IMR-90 (cell line): ENCODE data around the gene KCNT1. TPM values are rescaled to one million over a fixed set of nuclear protein-coding genes. Genes with fewer than 3 reads are reported as not detected.

ENCODE experiments used
- ATAC-seq: fragments of 200-7000 bp; cut with Tn5 transposase; 2 replicates; pipeline ENCODE4 v1.9.1; 2020; ENCODE audit warnings: low read depth, mild to moderate bottlenecking, moderate library complexity
- BruUV-seq: library from RNA; stranded (reverse); fragments of 400-500 nt; replicated peaks from 2 replicates; lab custom pipeline; 2021; lab: Mats Ljungman, UMichigan
- CTCF ChIA-PET: fragments of 300-600 bp; formaldehyde crosslinking; extraction: SDS; loops from one replicate; lab custom pipeline; 2021; ENCODE audit warnings: antibody characterized with exemption; lab: Yijun Ruan, JAX
- POLR2A ChIA-PET: fragments of 300-600 bp; sonication (Branson Sonifier 250); formaldehyde crosslinking; loops from one replicate; lab custom pipeline; 2022; ENCODE audit warnings: antibody characterized with exemption; ENCODE audit not compliant: unreplicated experiment; lab: Charles Lee
- DNase-seq: peaks from one replicate; pipeline ENCODE4 v3.0.0; 2013
- H2AFZ ChIP-seq: replicated peaks from 2 replicates; pipeline ENCODE3; 2013; ENCODE audit warnings: low read length, mild to moderate bottlenecking; ENCODE audit not compliant: poor library complexity
- H2AK5ac ChIP-seq: 2 replicates; pipeline ENCODE4 v1.6.1; 2013; ENCODE audit warnings: low read depth, low read length, inconsistent platforms
- H2AK9ac ChIP-seq: replicated peaks from 2 replicates; pipeline ENCODE3; 2013; ENCODE audit warnings: mild to moderate bottlenecking, low read depth, low read length, moderate library complexity; ENCODE audit not compliant: poor library complexity
- H2BK120ac ChIP-seq: 2 replicates; pipeline ENCODE4 v1.6.1; 2013; ENCODE audit warnings: low read depth, low read length, inconsistent platforms
- H2BK15ac ChIP-seq: 3 replicates; pipeline ENCODE4 v1.6.1; 2013; ENCODE audit warnings: low read depth, low read length, inconsistent platforms
- H2BK20ac ChIP-seq: 2 replicates; pipeline ENCODE4 v1.6.1; 2013; ENCODE audit warnings: low read depth, mild to moderate bottlenecking, inconsistent platforms, low read length, moderate library complexity
- H2BK5ac ChIP-seq: 2 replicates; pipeline ENCODE4 v1.6.1; 2013; ENCODE audit warnings: mild to moderate bottlenecking, low read depth, low read length, inconsistent platforms; ENCODE audit not compliant: poor library complexity, severe bottlenecking
- H3K14ac ChIP-seq: replicated peaks from 2 replicates; pipeline ENCODE4 v1.6.1; 2013; ENCODE audit warnings: low read depth, low read length, inconsistent platforms
- H3K18ac ChIP-seq: 2 replicates; pipeline ENCODE4 v1.6.1; 2013; ENCODE audit warnings: low read depth, low read length, control low read depth
- H3K23ac ChIP-seq: 2 replicates; pipeline ENCODE4 v1.6.1; 2013; ENCODE audit warnings: low read depth, low read length, inconsistent platforms
- H3K27ac ChIP-seq: 2 replicates; pipeline ENCODE4 v1.5.1; 2013; ENCODE audit warnings: mild to moderate bottlenecking, control low read depth, low read length; ENCODE audit not compliant: insufficient read depth
- H3K27me3 ChIP-seq: 2 replicates; pipeline ENCODE4 v1.6.1; 2013; ENCODE audit warnings: low read length; ENCODE audit not compliant: control insufficient read depth, insufficient read depth
- H3K36me3 ChIP-seq: 2 replicates; pipeline ENCODE4 v1.6.1; 2013; ENCODE audit warnings: low read length, mixed read lengths; ENCODE audit not compliant: control insufficient read depth, insufficient read depth
- H3K4ac ChIP-seq: 2 replicates; pipeline ENCODE4 v1.6.1; 2013; ENCODE audit warnings: low read depth, low read length, inconsistent platforms
- H3K4me1 ChIP-seq: 2 replicates; pipeline ENCODE4 v1.6.1; 2013; ENCODE audit warnings: low read length, mixed read lengths; ENCODE audit not compliant: control insufficient read depth, insufficient read depth
- H3K4me2 ChIP-seq: 2 replicates; pipeline ENCODE4 v1.6.1; 2013; ENCODE audit warnings: low read depth, mild to moderate bottlenecking, control low read depth, low read length, moderate library complexity
- H3K4me3 ChIP-seq: 2 replicates; pipeline ENCODE4 v1.5.1; 2013; ENCODE audit warnings: low read depth, mild to moderate bottlenecking, control low read depth, low read length, moderate library complexity; ENCODE audit not compliant: insufficient read depth
- H3K56ac ChIP-seq: 2 replicates; pipeline ENCODE4 v1.6.1; 2013; ENCODE audit warnings: low read length, inconsistent platforms; ENCODE audit not compliant: insufficient read depth; ENCODE audit errors: extremely low read depth
- H3K79me1 ChIP-seq, 2 experiments: 2 replicates each; pipeline ENCODE4 v1.6.1; 2013; ENCODE audit warnings: low read length in 2 of 2, inconsistent platforms in 1 of 2, low read depth in 1 of 2
- H3K9ac ChIP-seq: 2 replicates; pipeline ENCODE4 v1.6.1; 2013; ENCODE audit warnings: low read depth, low read length, control low read depth
- H3K9me1 ChIP-seq: 2 replicates; pipeline ENCODE4 v1.6.1; 2013; ENCODE audit warnings: low read length, inconsistent platforms; ENCODE audit not compliant: insufficient read depth
- H3K9me3 ChIP-seq: 2 replicates; pipeline ENCODE4 v1.6.1; 2013; ENCODE audit warnings: low read length; ENCODE audit not compliant: control insufficient read depth, insufficient read depth
- H4K20me1 ChIP-seq: 2 replicates; pipeline ENCODE4 v1.6.1; 2013; ENCODE audit warnings: low read length, inconsistent platforms; ENCODE audit not compliant: insufficient read depth
- H4K5ac ChIP-seq: 2 replicates; pipeline ENCODE4 v1.6.1; 2013; ENCODE audit warnings: mild to moderate bottlenecking, low read depth, low read length, control low read depth
- H4K8ac ChIP-seq, 2 experiments: 2 replicates each; pipeline ENCODE4 v1.6.1; 2013; ENCODE audit warnings: low read depth in 2 of 2, low read length in 2 of 2, control low read depth in 1 of 2, inconsistent platforms in 1 of 2
- H4K91ac ChIP-seq: 2 replicates; pipeline ENCODE4 v1.6.1; 2013; ENCODE audit warnings: low read depth, low read length, inconsistent platforms; ENCODE audit not compliant: insufficient read depth
- BHLHE40 ChIP-seq: fragments of 150-350 bp; IDR thresholded peaks from 2 replicates; pipeline ENCODE4 v1.6.1; 2016; ENCODE audit warnings: mild to moderate bottlenecking, low read depth, low read length
- CEBPB ChIP-seq: IDR thresholded peaks from 2 replicates; pipeline ENCODE4 v1.6.1; 2012; ENCODE audit warnings: low read depth, low read length, improper control_type of control experiment
- CHD1 ChIP-seq: IDR thresholded peaks from 2 replicates; pipeline ENCODE4 v1.6.1; 2012; ENCODE audit warnings: low read depth, low read length, improper control_type of control experiment
- CTCF ChIP-seq: conservative IDR thresholded peaks from 2 replicates; pipeline ENCODE4 v1.5.1; 2012; ENCODE audit warnings: mild to moderate bottlenecking, low read depth, low read length, improper control_type of control experiment
- FOS ChIP-seq: fragments of 150-350 bp; IDR thresholded peaks from 2 replicates; pipeline ENCODE4 v1.6.1; 2016; ENCODE audit warnings: low read depth, low read length
- MAFK ChIP-seq: IDR thresholded peaks from 2 replicates; pipeline ENCODE4 v1.6.1; 2012; ENCODE audit warnings: low read depth, low read length, improper control_type of control experiment
- MAZ ChIP-seq: IDR thresholded peaks from 2 replicates; pipeline ENCODE4 v1.6.1; 2012; ENCODE audit warnings: low read depth, mild to moderate bottlenecking, low read length, improper control_type of control experiment, moderate library complexity, borderline replicate concordance
- MXI1 ChIP-seq: IDR thresholded peaks from 2 replicates; pipeline ENCODE4 v1.6.1; 2012; ENCODE audit warnings: low read depth, mild to moderate bottlenecking, low read length, moderate library complexity, borderline replicate concordance
- NFE2L2 ChIP-seq: fragments of 150-350 bp; IDR thresholded peaks from 2 replicates; pipeline ENCODE4 v1.6.1; 2016; ENCODE audit warnings: low read depth, mild to moderate bottlenecking, low read length
- POLR2A ChIP-seq: IDR thresholded peaks from 2 replicates; pipeline ENCODE4 v1.6.1; 2012; ENCODE audit warnings: mild to moderate bottlenecking, low read depth, low read length
- RCOR1 ChIP-seq: IDR thresholded peaks from 2 replicates; pipeline ENCODE4 v1.6.1; 2012; ENCODE audit warnings: mild to moderate bottlenecking, low read length, improper control_type of control experiment; ENCODE audit not compliant: insufficient replicate concordance
- RFX5 ChIP-seq: IDR thresholded peaks from 2 replicates; pipeline ENCODE4 v1.8.0; 2012; ENCODE audit warnings: low read depth, mild to moderate bottlenecking, low read length, moderate library complexity
- SMC3 ChIP-seq: fragments of 150-350 bp; IDR thresholded peaks from 2 replicates; pipeline ENCODE4 v1.6.1; 2016; ENCODE audit warnings: low read depth, mild to moderate bottlenecking, antibody characterized with exemption, low read length, moderate library complexity
- whole genome bisulfite sequencing, 2 experiments: methylation state at CpG; one replicate each; pipeline versions ENCODE4 v1.1.5 to v1.1.7; 2013; ENCODE audit warnings: missing lambda C conversion rate in 2 of 2; ENCODE audit not compliant: insufficient read length in 1 of 2; ENCODE audit errors: extremely low coverage in 2 of 2; 5-methylcytosine and 5-hydroxymethylcytosine counted together
- dilution Hi-C: fragments of 300-500 bp; cut with HindIII; formaldehyde crosslinking; loops from one replicate; pipeline ENCODE4 v1.14.3; 2018; ENCODE audit warnings: low sequenced_read_pairs; ENCODE audit not compliant: unreplicated experiment
- in situ Hi-C: fragments of 300-500 bp; cut with MboI; formaldehyde crosslinking; loops from 3 replicates; pipeline ENCODE4 v1.14.3; 2019; ENCODE audit warnings: low sequenced_read_pairs, inconsistent platforms, mixed read lengths
- intact Hi-C: fragments of 100-400 bp; cut with micrococcal nuclease; formaldehyde crosslinking; loops from 2 replicates; pipeline ENCODE4 v1.10.0; 2022
- polyA plus RNA-seq, 3 experiments: library from polyadenylated mRNA; depleted of rRNA; stranded (reverse); fragments of >200 nt; gene quantifications; 2 replicates each; pipeline ENCODE4 v1.2.3, GENCODE V29; 2012; ENCODE audit warnings: low replicate concordance in 1 of 3
- total RNA-seq: library from RNA; depleted of rRNA; stranded (reverse); fragments of >200 nt; gene quantifications from 2 replicates; pipeline ENCODE4 v1.2.3, GENCODE V29; 2012
- TF ChIP-seq, protein P1 (sequence below): fragments of 150-350 bp; IDR thresholded peaks from 2 replicates; pipeline ENCODE4 v1.6.1; 2017; ENCODE audit warnings: mild to moderate bottlenecking, antibody characterized with exemption, low read length, low read depth
- TF ChIP-seq, protein P2 (sequence below): fragments of 150-350 bp; IDR thresholded peaks from 2 replicates; pipeline ENCODE4 v1.6.1; 2016; ENCODE audit warnings: low read depth, mild to moderate bottlenecking, low read length, moderate library complexity, borderline replicate concordance

Gene KCNT1
- total and polyA plus RNA-seq, 2 of the 4 experiments (the other 2 are of a cell fraction): not detected

GRCh38 chr9:135801070-135801469 is 99.1 kb downstream of the KCNT1 start:
- in situ Hi-C loops: no loop called here
- H3K9me3 ChIP-seq: no peaks in the 10 kb centered on the region
- CTCF ChIA-PET: no interaction called here

More at GRCh38 chr9:135801070-135801469, 99.1 kb downstream of the KCNT1 start:
- Histone ChIP-seq H3K4ac (no peak overlapping the region), H2BK20ac (no peak overlapping the region), H3K4me2 (no peak overlapping the region), H2AFZ (no peak overlapping the region), H3K27me3 (no peaks in the 10 kb centered on the region), H3K9ac (no peak overlapping the region), H3K18ac (no peak overlapping the region), H3K27ac (no peak overlapping the region), H3K9me1 (no peaks in the 10 kb centered on the region), H2AK5ac (no peak overlapping the region), H3K36me3 (no peaks in the 10 kb centered on the region), H3K4me1 (peaks cover 6% of the 10 kb centered on the region), H4K91ac (no peak overlapping the region), H4K20me1 (no peaks in the 10 kb centered on the region), H3K23ac (no peak overlapping the region), H4K5ac (no peak overlapping the region), H3K4me3 (no peak overlapping the region), H2AK9ac (no peak overlapping the region), H2BK120ac (no peak overlapping the region), H2BK5ac (no peak overlapping the region), H3K79me1 (no peaks in the 10 kb centered on the region), H3K14ac (no peak overlapping the region), H2BK15ac (no peak overlapping the region), H4K8ac (no peak overlapping the region), H3K56ac (no peak overlapping the region)
- ATAC-seq (no peak), DNase-seq (no peak)
- dilution Hi-C loops (no loop called here), intact Hi-C loops (no loop called here)
- 85% methylated on average over 4 of the region's 6 CpGs; no CpG with 5 or more reads in 1 of the 2 experiments for WGBS, 2 experiments
- TF ChIP-seq CHD1: no peak
- TF ChIP-seq, protein P1, sequence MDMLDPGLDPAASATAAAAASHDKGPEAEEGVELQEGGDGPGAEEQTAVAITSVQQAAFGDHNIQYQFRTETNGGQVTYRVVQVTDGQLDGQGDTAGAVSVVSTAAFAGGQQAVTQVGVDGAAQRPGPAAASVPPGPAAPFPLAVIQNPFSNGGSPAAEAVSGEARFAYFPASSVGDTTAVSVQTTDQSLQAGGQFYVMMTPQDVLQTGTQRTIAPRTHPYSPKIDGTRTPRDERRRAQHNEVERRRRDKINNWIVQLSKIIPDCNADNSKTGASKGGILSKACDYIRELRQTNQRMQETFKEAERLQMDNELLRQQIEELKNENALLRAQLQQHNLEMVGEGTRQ: no peak
- TF ChIP-seq NFE2L2: no peak
- TF ChIP-seq MXI1: no peak
- TF ChIP-seq CEBPB: no peak
- no peak for TF ChIP-seq FOS
- TF ChIP-seq BHLHE40: no peak
- TF ChIP-seq RCOR1: no peak
- TF ChIP-seq, protein P2, sequence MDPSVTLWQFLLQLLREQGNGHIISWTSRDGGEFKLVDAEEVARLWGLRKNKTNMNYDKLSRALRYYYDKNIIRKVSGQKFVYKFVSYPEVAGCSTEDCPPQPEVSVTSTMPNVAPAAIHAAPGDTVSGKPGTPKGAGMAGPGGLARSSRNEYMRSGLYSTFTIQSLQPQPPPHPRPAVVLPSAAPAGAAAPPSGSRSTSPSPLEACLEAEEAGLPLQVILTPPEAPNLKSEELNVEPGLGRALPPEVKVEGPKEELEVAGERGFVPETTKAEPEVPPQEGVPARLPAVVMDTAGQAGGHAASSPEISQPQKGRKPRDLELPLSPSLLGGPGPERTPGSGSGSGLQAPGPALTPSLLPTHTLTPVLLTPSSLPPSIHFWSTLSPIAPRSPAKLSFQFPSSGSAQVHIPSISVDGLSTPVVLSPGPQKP: no peak
- no peak for TF ChIP-seq SMC3
- no peak for TF ChIP-seq MAFK
- TF ChIP-seq RFX5: no peak
- TF ChIP-seq POLR2A: no peak
- no peak for TF ChIP-seq CTCF
- TF ChIP-seq MAZ: no peak
- POLR2A ChIA-PET: no interaction called here
- BruUV-seq: no TSS peak
